Panc1 (cell line): ENCODE measurements around the gene SOX21. TPM values are rescaled to one million over a fixed set of nuclear protein-coding genes. Genes with fewer than 3 reads are reported as not detected.

Experiments
- ATAC-seq: fragments of 200-7000 bp; cut with Tn5 transposase; 2 replicates; pipeline ENCODE4 v1.9.1; 2020; ENCODE audit warnings: mild to moderate bottlenecking, moderate library complexity
- BruUV-seq: library from RNA; stranded (reverse); fragments of 400-500 nt; replicated peaks from 2 replicates; lab custom pipeline; 2021; lab: Mats Ljungman, UMichigan
- CTCF ChIA-PET: fragments of 300-600 bp; sonication (Branson Sonifier 250); formaldehyde crosslinking; loops from one replicate; lab custom pipeline; 2022; ENCODE audit warnings: antibody characterized with exemption; lab: Charles Lee
- POLR2A ChIA-PET: fragments of 300-600 bp; sonication (Branson Sonifier 250); formaldehyde crosslinking; loops from one replicate; lab custom pipeline; 2022; ENCODE audit warnings: antibody characterized with exemption; lab: Charles Lee
- DNase-seq: peaks from one replicate; pipeline ENCODE4 v3.0.0-alpha.2; 2010; ENCODE audit warnings: low read depth, low spot score
- H3K27ac ChIP-seq: 2 replicates; pipeline ENCODE4 v1.5.1; 2011; ENCODE audit warnings: mild to moderate bottlenecking, low read length, inconsistent platforms
- H3K27me3 ChIP-seq: fragments of 200-500 bp; sonication (Bioruptor generic); 2 replicates; pipeline ENCODE4 v1.6.0; 2014; ENCODE audit warnings: low read length, inconsistent platforms; ENCODE audit not compliant: control insufficient read depth, insufficient read depth
- H3K36me3 ChIP-seq: fragments of 200-500 bp; sonication (Bioruptor generic); 2 replicates; pipeline ENCODE4 v1.5.1; 2014; ENCODE audit warnings: inconsistent platforms, mild to moderate bottlenecking, low read length, moderate library complexity; ENCODE audit not compliant: control insufficient read depth, insufficient read depth
- H3K4me1 ChIP-seq: 2 replicates; pipeline ENCODE4 v1.5.1; 2011; ENCODE audit warnings: inconsistent platforms, mild to moderate bottlenecking, low read length, moderate library complexity; ENCODE audit not compliant: control insufficient read depth, insufficient read depth
- H3K4me3 ChIP-seq, 2 experiments: 2 replicates each; pipeline ENCODE4 v1.5.1; 2011 to 2012; ENCODE audit warnings: low read depth in 2 of 2, low read length in 2 of 2, mild to moderate bottlenecking in 2 of 2, inconsistent platforms in 1 of 2, moderate library complexity in 1 of 2
- H3K9me3 ChIP-seq: fragments of 200-500 bp; sonication (Bioruptor generic); 2 replicates; pipeline ENCODE4 v1.5.1; 2014; ENCODE audit warnings: low read depth, mild to moderate bottlenecking, inconsistent platforms, low read length, moderate library complexity; ENCODE audit not compliant: control insufficient read depth, insufficient read depth
- POLR2AphosphoS5 ChIP-seq: IDR thresholded peaks from 2 replicates; pipeline ENCODE4 v1.6.1; 2012; ENCODE audit warnings: mild to moderate bottlenecking, low read depth, low read length, moderate library complexity
- SIN3A ChIP-seq: IDR thresholded peaks from 2 replicates; pipeline ENCODE4 v1.6.1; 2012; ENCODE audit warnings: low read depth, mild to moderate bottlenecking, low read length, moderate library complexity, borderline replicate concordance; ENCODE audit not compliant: insufficient read depth
- TCF7L2 ChIP-seq: IDR thresholded peaks from 2 replicates; pipeline ENCODE4 v1.6.1; 2011; ENCODE audit warnings: mild to moderate bottlenecking, low read depth, low read length, inconsistent platforms
- in situ Hi-C: cut with HindIII; loops from 2 replicates; pipeline ENCODE4 v1.10.0; 2016; ENCODE audit warnings: low sequenced_read_pairs, low pct_unique_long_range_greater_than_20kb
- intact Hi-C: fragments of 100-400 bp; cut with micrococcal nuclease; formaldehyde crosslinking; loops from one replicate; pipeline ENCODE4 v1.10.0; 2022; ENCODE audit not compliant: unreplicated experiment
- total RNA-seq: library from RNA; stranded (reverse); gene quantifications from one replicate; pipeline ENCODE4 v1.2.1, GENCODE V29; 2021; ENCODE audit not compliant: unreplicated experiment
- TF ChIP-seq, protein P1 (sequence below), 2 experiments: IDR thresholded peaks; 2 replicates each; pipeline ENCODE4 v1.6.1; 2011 to 2012; ENCODE audit warnings: low read depth in 2 of 2, control low read depth in 1 of 2, low read length in 1 of 2, mild to moderate bottlenecking in 1 of 2, moderate library complexity in 1 of 2; ENCODE audit not compliant: insufficient read depth in 1 of 2
- TF ChIP-seq, protein P2 (sequence below): fragments of 450-650 bp; IDR thresholded peaks from 2 replicates; pipeline ENCODE4 v1.5.1; 2017; ENCODE audit warnings: mild to moderate bottlenecking

Gene SOX21
- total RNA-seq, 1 experiment from 2014 or later: 3.5 TPM

DNA sequence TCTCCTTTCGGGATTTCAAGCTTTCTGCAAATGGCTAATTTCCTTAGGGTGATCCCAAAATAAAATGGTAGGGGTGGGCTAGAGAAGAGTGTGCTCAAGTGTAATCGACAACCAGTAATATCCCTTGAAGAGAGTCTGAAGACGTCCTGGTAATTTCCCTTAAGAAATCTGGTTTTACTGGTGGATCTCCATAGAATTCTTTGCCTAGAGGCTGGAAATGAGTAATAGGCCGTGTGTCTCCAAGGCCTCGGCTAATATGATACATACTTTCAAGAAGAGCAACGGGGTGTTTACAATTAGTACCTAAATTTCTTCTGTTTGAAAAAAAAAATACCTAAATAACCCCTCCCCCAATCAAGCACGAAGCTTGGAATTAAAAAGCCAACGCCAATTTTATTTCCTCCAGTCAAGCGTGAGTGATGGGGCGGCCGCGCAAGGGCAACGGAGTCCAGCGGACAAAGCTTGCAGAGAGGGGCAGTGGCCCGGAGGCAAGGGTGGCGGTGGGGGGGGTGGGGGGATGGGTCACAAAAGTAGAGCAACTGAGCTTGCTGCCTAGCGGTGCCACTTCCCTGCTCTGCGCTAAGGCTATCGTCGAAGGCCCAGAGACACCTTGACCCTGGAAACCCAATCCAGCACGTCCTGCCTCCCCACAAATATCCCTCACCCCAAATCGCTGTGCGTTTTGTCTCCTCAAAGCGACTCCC is 7.8 kb downstream of the SOX21 start:
- H3K4me1 ChIP-seq: peaks cover 4% of the 10 kb centered on the region; the same call in 1 of the 2 replicates
- DNase-seq: no peak
- no peak for ATAC-seq
- TF ChIP-seq TCF7L2 (no peak), SIN3A (no peak), POLR2AphosphoS5 (no peak)
- TF ChIP-seq, protein P1, sequence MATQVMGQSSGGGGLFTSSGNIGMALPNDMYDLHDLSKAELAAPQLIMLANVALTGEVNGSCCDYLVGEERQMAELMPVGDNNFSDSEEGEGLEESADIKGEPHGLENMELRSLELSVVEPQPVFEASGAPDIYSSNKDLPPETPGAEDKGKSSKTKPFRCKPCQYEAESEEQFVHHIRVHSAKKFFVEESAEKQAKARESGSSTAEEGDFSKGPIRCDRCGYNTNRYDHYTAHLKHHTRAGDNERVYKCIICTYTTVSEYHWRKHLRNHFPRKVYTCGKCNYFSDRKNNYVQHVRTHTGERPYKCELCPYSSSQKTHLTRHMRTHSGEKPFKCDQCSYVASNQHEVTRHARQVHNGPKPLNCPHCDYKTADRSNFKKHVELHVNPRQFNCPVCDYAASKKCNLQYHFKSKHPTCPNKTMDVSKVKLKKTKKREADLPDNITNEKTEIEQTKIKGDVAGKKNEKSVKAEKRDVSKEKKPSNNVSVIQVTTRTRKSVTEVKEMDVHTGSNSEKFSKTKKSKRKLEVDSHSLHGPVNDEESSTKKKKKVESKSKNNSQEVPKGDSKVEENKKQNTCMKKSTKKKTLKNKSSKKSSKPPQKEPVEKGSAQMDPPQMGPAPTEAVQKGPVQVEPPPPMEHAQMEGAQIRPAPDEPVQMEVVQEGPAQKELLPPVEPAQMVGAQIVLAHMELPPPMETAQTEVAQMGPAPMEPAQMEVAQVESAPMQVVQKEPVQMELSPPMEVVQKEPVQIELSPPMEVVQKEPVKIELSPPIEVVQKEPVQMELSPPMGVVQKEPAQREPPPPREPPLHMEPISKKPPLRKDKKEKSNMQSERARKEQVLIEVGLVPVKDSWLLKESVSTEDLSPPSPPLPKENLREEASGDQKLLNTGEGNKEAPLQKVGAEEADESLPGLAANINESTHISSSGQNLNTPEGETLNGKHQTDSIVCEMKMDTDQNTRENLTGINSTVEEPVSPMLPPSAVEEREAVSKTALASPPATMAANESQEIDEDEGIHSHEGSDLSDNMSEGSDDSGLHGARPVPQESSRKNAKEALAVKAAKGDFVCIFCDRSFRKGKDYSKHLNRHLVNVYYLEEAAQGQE (IDR thresholded peaks at IDR 0.05; ENCODE audit: insufficient read depth in 1 of 2, low read depth in 2 of 2, low read length in 1 of 2): no peak
- TF ChIP-seq, protein P2, sequence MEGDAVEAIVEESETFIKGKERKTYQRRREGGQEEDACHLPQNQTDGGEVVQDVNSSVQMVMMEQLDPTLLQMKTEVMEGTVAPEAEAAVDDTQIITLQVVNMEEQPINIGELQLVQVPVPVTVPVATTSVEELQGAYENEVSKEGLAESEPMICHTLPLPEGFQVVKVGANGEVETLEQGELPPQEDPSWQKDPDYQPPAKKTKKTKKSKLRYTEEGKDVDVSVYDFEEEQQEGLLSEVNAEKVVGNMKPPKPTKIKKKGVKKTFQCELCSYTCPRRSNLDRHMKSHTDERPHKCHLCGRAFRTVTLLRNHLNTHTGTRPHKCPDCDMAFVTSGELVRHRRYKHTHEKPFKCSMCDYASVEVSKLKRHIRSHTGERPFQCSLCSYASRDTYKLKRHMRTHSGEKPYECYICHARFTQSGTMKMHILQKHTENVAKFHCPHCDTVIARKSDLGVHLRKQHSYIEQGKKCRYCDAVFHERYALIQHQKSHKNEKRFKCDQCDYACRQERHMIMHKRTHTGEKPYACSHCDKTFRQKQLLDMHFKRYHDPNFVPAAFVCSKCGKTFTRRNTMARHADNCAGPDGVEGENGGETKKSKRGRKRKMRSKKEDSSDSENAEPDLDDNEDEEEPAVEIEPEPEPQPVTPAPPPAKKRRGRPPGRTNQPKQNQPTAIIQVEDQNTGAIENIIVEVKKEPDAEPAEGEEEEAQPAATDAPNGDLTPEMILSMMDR: no peak
- no peaks in the 10 kb centered on the region for H3K36me3 ChIP-seq
- H3K27me3 ChIP-seq: peaks cover 4% of the 10 kb centered on the region; the same call in 1 of the 2 replicates
- no TSS peak for BruUV-seq
- no peak overlapping the region for H3K27ac ChIP-seq
- POLR2A ChIA-PET: no interaction called here
- no peaks in the 10 kb centered on the region for H3K9me3 ChIP-seq
- intact Hi-C loops (no loop called here), in situ Hi-C loops (no loop called here)
- CTCF ChIA-PET: no interaction called here
- H3K4me3 ChIP-seq: no peak overlapping the region

DNA sequence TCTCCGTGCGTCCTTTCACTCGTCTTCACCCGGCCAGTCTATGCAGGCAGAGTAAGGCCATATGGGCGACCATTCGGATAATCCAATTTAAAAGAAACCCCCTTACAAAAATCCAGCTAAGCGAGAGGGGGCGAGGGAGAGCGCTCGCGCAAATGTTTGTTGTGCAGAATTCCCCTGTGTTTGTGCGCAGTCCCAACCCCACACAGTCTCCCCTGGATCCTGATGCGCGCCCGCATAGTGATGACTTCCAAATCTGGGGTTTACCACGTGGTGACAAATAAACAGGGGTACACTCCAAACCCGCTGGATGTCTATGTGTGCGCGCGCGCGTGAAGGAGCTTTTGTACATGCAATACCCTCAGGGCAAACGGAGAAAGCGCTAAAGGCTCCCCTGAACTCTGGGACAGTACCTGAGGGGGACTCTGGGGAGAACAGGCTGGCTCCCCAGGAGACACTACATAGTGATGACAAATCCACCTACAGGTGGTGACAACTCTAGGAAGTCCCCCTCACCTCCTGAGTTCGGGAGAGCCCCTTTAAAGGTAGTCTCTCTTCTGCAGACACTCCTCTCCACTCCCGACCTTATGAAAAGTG is 8.5 kb downstream of the SOX21 start:
- POLR2A ChIA-PET: no interaction called here
- in situ Hi-C loops (no loop called here), intact Hi-C loops (no loop called here)
- BruUV-seq: no TSS peak
- H3K27me3 ChIP-seq: peaks cover 2% of the 10 kb centered on the region; the same call in 1 of the 2 replicates
- ATAC-seq (no peak), DNase-seq (no peak)
- no peak overlapping the region for H3K27ac ChIP-seq
- no peaks in the 10 kb centered on the region for H3K9me3 ChIP-seq
- H3K4me1 ChIP-seq: peaks cover 4% of the 10 kb centered on the region; the same call in 1 of the 2 replicates
- CTCF ChIA-PET: no interaction called here
- H3K4me3 ChIP-seq: peak overlapping the region in 1 of 2 experiments; percentile 33; a peak in 2 of 4 replicates
- no peak for TF ChIP-seq SIN3A
- TF ChIP-seq, protein P2: no peak
- TF ChIP-seq TCF7L2: no peak
- TF ChIP-seq, protein P1 (IDR thresholded peaks at IDR 0.05; ENCODE audit: insufficient read depth in 1 of 2, low read depth in 2 of 2, low read length in 1 of 2): no peak
- TF ChIP-seq POLR2AphosphoS5: no peak
- no peaks in the 10 kb centered on the region for H3K36me3 ChIP-seq
